HG03064 (cell line): Measurements from ENCODE around the gene ABCA4.
"Not testable (repeated sequence)": the region's sequence is repeated elsewhere in the genome, so short reads cannot be mapped to it uniquely, and the experiment has no call there.

ENCODE experiments used
- ATAC-seq: cut with Tn5 transposase; IDR thresholded peaks from one replicate; pipeline ENCODE4 v1.9.1; 2021; ENCODE audit warnings: low read depth; ENCODE audit not compliant: unreplicated experiment

The ABCA4 gene

DNA sequence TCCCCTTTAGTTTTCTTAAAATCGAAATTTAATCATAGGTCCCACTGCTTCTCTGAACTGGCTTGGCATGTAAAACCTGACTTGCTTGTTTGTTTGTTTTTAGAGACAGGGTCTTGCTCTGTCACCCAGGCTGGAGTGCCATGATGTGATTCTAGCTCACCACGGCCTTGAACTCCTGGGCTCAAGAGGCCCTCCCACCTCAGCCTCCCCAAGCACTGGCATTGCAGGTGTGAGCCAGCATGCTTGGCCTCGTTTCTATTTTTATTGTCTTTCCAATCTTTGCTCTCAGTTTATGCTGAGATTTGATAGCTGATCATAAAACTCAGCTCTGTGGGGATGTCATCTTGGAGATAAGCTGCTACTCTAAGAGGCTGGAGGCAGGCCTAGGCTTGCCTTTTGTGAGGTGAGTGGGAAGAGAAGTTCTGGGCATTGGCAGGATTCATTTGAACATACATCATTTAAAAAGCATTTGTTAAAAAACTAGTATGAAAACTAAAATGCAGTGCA is 160.3 kb downstream of the ABCA4 start:
- no peak for ATAC-seq

GRCh38 chr1:93959413-93959812 is 161.5 kb downstream of the ABCA4 start:
- no peak for ATAC-seq

GRCh38 chr1:93958726-93959100 is 162.2 kb downstream of the ABCA4 start:
- no peak for ATAC-seq

- no peak for ATAC-seq
These were observed 162.8 kb downstream of the ABCA4 start for GRCh38 chr1:93958032-93958725.

DNA sequence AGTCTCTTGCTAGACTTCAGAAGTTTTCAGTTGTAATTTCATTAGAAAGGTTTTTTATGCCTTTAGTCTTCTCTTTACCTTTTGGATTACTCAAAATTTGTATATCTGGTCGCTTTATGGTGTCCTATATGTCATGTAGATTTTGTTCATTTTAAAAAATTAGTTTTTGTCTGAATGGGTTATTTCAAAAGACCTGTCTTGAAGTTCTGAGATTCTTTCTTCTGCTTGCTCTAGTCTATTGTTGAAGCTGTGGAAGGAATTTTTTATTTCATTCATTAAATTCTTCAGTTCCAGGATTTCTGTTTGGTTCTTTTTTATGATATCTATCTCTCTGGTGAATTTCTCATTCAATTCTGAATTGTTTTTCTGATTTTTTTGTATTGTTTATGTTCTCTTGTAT is 165.2 kb downstream of the ABCA4 start:
- no peak for ATAC-seq

DNA sequence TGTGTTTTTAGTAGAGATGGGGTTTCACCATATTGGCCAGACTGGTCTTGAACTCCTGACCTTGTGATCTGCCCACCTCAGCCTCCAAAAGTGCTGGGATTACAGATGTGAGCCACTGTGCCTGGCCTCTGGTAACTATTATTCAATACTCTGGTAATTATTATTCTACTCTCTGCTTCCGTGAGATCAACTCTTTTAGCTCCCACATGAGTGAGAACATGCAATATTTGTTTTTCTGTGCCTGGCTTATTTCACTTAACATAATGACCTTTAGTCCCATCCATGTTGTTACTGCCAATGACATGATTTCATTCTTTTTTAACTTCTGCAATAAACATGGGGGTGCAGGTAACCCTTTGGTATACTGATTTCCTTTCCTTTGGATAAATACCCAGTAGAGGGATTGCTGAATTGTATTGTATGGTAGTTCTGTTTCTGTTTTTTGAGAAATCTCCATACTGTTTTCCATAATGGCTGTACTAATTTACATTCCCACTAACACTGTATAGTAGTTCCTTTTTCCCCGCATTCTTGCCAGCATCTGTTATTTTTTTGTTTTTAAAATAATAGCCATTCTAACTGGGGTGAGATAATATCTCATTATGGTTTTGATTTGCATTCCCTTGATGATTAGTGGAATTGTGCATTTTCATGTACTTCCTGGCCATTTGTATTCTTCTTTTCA is 173.8 kb downstream of the ABCA4 start:
- ATAC-seq = not testable (repeated sequence)
